T-helper 2 cell (primary cell): ENCODE measurements around the gene SLC27A2.

Experiments
- DNase-seq, 5 experiments: peaks; one replicate each; pipeline versions ENCODE4 v3.0.0 to v3.0.0-alpha.2; 2012 to 2022

Gene SLC27A2

GRCh38 chr15:50192164-50192563 lies 10.2 kb downstream of the SLC27A2 start:
- no peak for DNase-seq

- DNase-seq: no peak
These were observed 11.1 kb downstream of the SLC27A2 start for GRCh38 chr15:50192926-50193620.

GRCh38 chr15:50202003-50202402 lies 20.0 kb downstream of the SLC27A2 start:
- no peak for DNase-seq

- DNase-seq: no peak
These were observed 24.0 kb downstream of the SLC27A2 start for GRCh38 chr15:50206020-50206419.

GRCh38 chr15:50209809-50210208 lies 27.8 kb downstream of the SLC27A2 start:
- no peak for DNase-seq

GRCh38 chr15:50210462-50211157 lies 28.6 kb downstream of the SLC27A2 start:
- no peak for DNase-seq

- no peak for DNase-seq
These were observed 36.3 kb downstream of the SLC27A2 start for GRCh38 chr15:50218291-50218690.

GRCh38 chr15:50218691-50219090 lies 36.7 kb downstream of the SLC27A2 start:
- no peak for DNase-seq

GRCh38 chr15:50219820-50220219 lies 37.8 kb downstream of the SLC27A2 start:
- no peak for DNase-seq

- no peak for DNase-seq
These were observed 40.2 kb downstream of the SLC27A2 start for GRCh38 chr15:50222181-50222580.

- DNase-seq: no peak
These were observed 42.6 kb downstream of the SLC27A2 start for GRCh38 chr15:50224606-50225005.

- DNase-seq: no peak
These were observed 43.1 kb downstream of the SLC27A2 start for GRCh38 chr15:50225057-50225456.

GRCh38 chr15:50225938-50226337 lies 43.9 kb downstream of the SLC27A2 start:
- DNase-seq: no peak

- DNase-seq: no peak
These were observed 45.1 kb downstream of the SLC27A2 start for GRCh38 chr15:50227076-50227475.

- no peak for DNase-seq
These were observed 46.9 kb downstream of the SLC27A2 start for GRCh38 chr15:50228866-50229265.

- no peak for DNase-seq
These were observed 47.3 kb downstream of the SLC27A2 start for GRCh38 chr15:50229336-50229735.

- DNase-seq: no peak
These were observed 49.8 kb downstream of the SLC27A2 start for GRCh38 chr15:50231761-50232160.

- DNase-seq: no peak
These were observed 50.8 kb downstream of the SLC27A2 start for GRCh38 chr15:50232791-50233190.

GRCh38 chr15:50233192-50233736 lies 51.3 kb downstream of the SLC27A2 start:
- DNase-seq: no peak

GRCh38 chr15:50234764-50235163 lies 52.8 kb downstream of the SLC27A2 start:
- no peak for DNase-seq

GRCh38 chr15:50235794-50236193 lies 53.8 kb downstream of the SLC27A2 start:
- no peak for DNase-seq

GRCh38 chr15:50236433-50236832 lies 54.4 kb downstream of the SLC27A2 start:
- no peak for DNase-seq

GRCh38 chr15:50238255-50238654 lies 56.3 kb downstream of the SLC27A2 start:
- DNase-seq: no peak
